Measurements from ENCODE around the gene SEL1L2. TPM values are rescaled to one million over a fixed set of nuclear protein-coding genes. Genes with fewer than 3 reads are reported as not detected.

The SEL1L2 gene
- total RNA-seq, 2 experiments from 2014 or later: not detected

DNA sequence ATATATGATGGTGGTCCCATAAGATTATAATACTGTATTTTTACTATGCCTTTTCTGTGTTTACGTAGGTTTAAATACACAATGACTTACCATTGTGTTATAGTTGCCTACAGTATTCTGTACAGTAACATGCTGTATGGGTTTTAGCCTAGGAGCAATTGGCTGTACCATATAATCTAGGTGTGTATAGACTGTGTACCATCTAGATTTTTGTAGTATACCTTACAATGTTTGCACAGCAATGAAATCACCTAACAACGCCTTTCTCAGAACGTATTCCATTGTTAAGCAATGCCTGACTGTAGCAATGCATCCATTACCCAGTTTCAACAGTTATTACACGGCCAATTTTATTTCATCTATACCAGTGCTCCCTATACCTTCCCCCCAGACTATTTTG lies 15.6 kb upstream of the SEL1L2 start:
- Histone ChIP-seq H3K36me3 (ENCODE audit: insufficient read depth, low read length) (no peaks in the 10 kb centered on the region), H3K9me3 (ENCODE audit: control insufficient read depth in 1 of 2, insufficient read depth in 1 of 2, low read length in 2 of 2) (peaks cover 0 to 3% of the 10 kb centered on the region in 2 experiments), H3K27ac (ENCODE audit: low read depth in 1 of 2, low read length in 2 of 2) (no peak overlapping the region), H3K27me3 (ENCODE audit: control insufficient read depth in 1 of 2, insufficient read depth in 2 of 2, low read length in 2 of 2) (no peaks in the 10 kb centered on the region), H3K4me3 (ENCODE audit: low read length) (no peak overlapping the region), H3K4me1 (ENCODE audit: insufficient read depth, low read length) (no peaks in the 10 kb centered on the region)
- Mint-ChIP-seq H3K4me1 (ENCODE audit: low read depth) (no peaks in the 10 kb centered on the region), H3K27ac (no peak overlapping the region), H3K4me3 (no peak overlapping the region), H3K27me3 (no peaks in the 10 kb centered on the region), H3K36me3 (ENCODE audit: low read depth) (no peaks in the 10 kb centered on the region), H3K9me3 (peaks cover 8% of the 10 kb centered on the region)
- TF ChIP-seq, protein P1, sequence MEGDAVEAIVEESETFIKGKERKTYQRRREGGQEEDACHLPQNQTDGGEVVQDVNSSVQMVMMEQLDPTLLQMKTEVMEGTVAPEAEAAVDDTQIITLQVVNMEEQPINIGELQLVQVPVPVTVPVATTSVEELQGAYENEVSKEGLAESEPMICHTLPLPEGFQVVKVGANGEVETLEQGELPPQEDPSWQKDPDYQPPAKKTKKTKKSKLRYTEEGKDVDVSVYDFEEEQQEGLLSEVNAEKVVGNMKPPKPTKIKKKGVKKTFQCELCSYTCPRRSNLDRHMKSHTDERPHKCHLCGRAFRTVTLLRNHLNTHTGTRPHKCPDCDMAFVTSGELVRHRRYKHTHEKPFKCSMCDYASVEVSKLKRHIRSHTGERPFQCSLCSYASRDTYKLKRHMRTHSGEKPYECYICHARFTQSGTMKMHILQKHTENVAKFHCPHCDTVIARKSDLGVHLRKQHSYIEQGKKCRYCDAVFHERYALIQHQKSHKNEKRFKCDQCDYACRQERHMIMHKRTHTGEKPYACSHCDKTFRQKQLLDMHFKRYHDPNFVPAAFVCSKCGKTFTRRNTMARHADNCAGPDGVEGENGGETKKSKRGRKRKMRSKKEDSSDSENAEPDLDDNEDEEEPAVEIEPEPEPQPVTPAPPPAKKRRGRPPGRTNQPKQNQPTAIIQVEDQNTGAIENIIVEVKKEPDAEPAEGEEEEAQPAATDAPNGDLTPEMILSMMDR (IDR thresholded peaks at IDR 0.05): no peak
- ATAC-seq (ENCODE audit: poor library complexity) (no peak), DNase-seq (no peak)
- ChIA-PET CTCF (no interaction called here), POLR2A (no interaction called here)
- intact Hi-C loops (cut with DNase I, micrococcal nuclease): loop anchor here in 1 of 2 experiments (10.0 kb wide), 1 partner anchor 59 kb away; no protein-coding TSS in a partner anchor

DNA sequence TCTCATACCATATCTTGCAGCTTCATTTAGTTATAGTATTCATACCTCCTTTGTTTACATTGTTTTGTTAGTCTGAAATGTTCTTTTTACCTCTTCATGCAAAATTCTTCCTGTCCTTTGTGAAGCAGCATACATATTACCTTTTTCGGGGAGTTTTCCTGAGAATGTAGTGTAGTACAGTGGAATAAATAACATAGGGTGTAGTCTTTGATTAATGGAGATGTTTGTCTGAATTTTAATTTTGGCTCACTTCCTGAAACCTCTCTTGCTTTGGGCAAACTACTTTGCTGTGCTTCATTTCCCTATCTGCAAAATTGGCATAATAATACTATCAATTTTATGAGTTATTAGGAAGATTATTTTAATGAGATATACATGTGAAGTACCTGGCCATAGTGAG lies 10.5 kb upstream of the SEL1L2 start:
- peaks cover 7% of the 10 kb centered on the region for H3K4me1 Mint-ChIP-seq (ENCODE audit: low read depth)
- Histone ChIP-seq H3K27ac (ENCODE audit: low read depth in 1 of 2, low read length in 2 of 2) (no peak overlapping the region), H3K4me1 (ENCODE audit: insufficient read depth, low read length) (no peaks in the 10 kb centered on the region), H3K36me3 (ENCODE audit: insufficient read depth, low read length) (no peaks in the 10 kb centered on the region), H3K27me3 (ENCODE audit: control insufficient read depth in 1 of 2, insufficient read depth in 2 of 2, low read length in 2 of 2) (peaks cover 3 to 6% of the 10 kb centered on the region in 2 experiments), H3K9me3 (ENCODE audit: control insufficient read depth in 1 of 2, insufficient read depth in 1 of 2, low read length in 2 of 2) (peaks cover 0 to 3% of the 10 kb centered on the region in 2 experiments), H3K4me3 (ENCODE audit: low read length) (no peak overlapping the region)
- no peaks in the 10 kb centered on the region for H3K36me3 Mint-ChIP-seq (ENCODE audit: low read depth)
- TF ChIP-seq, protein P1 (IDR thresholded peaks at IDR 0.05): no peak
- H3K4me3 Mint-ChIP-seq: no peak overlapping the region
- peaks cover 25% of the 10 kb centered on the region for H3K27me3 Mint-ChIP-seq
- intact Hi-C loops (cut with DNase I, micrococcal nuclease): loop anchor here in 1 of 2 experiments (10.0 kb wide), 1 partner anchor 64 kb away; no protein-coding TSS in a partner anchor
- H3K27ac Mint-ChIP-seq: no peak overlapping the region
- ChIA-PET CTCF (no interaction called here), POLR2A (no interaction called here)
- no peaks in the 10 kb centered on the region for H3K9me3 Mint-ChIP-seq
- no peak for DNase-seq
- ATAC-seq (ENCODE audit: poor library complexity): no peak

DNA sequence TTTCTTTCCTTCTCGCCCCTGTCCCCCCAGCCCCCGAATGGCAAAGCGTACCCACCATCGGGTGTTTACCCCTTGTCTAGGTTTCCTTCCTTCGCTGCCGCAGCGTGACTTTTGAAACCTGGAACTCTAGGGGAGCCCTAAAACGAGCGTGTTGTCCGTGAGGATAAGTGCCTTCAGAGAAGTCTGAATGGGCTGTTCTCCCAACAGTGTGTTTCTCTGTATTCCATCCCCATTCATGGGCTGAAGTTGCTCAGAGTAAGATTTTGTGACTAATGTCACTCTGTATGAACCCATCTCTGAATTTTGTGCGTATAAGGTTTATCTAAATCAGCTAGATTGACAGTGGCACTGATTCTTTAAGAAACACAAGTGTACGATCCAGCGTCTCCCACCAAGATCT lies 5.9 kb upstream of the SEL1L2 start:
- peaks cover 7% of the 10 kb centered on the region for H3K9me3 Mint-ChIP-seq
- no peak overlapping the region for H3K27ac ChIP-seq (ENCODE audit: low read depth in 1 of 2, low read length in 2 of 2)
- H3K4me1 ChIP-seq (ENCODE audit: insufficient read depth, low read length): peaks cover 4% of the 10 kb centered on the region
- peaks cover 7% of the 10 kb centered on the region for H3K4me1 Mint-ChIP-seq (ENCODE audit: low read depth)
- ChIA-PET CTCF (no interaction called here), POLR2A (no interaction called here)
- intact Hi-C loops (cut with DNase I, micrococcal nuclease): no loop called here
- no peak overlapping the region for H3K4me3 ChIP-seq (ENCODE audit: low read length)
- ATAC-seq (ENCODE audit: poor library complexity) (no peak), DNase-seq (no peak)
- H3K27ac Mint-ChIP-seq: no peak overlapping the region
- H3K4me3 Mint-ChIP-seq: no peak overlapping the region
- peaks cover 8 to 20% of the 10 kb centered on the region in 2 experiments for H3K9me3 ChIP-seq (ENCODE audit: control insufficient read depth in 1 of 2, insufficient read depth in 1 of 2, low read length in 2 of 2)
- TF ChIP-seq, protein P1 (IDR thresholded peaks at IDR 0.05): no peak
- peaks cover 3 to 11% of the 10 kb centered on the region in 2 experiments for H3K27me3 ChIP-seq (ENCODE audit: control insufficient read depth in 1 of 2, insufficient read depth in 2 of 2, low read length in 2 of 2)
- no peaks in the 10 kb centered on the region for H3K36me3 Mint-ChIP-seq (ENCODE audit: low read depth)
- H3K27me3 Mint-ChIP-seq: peaks cover 33% of the 10 kb centered on the region
- no peaks in the 10 kb centered on the region for H3K36me3 ChIP-seq (ENCODE audit: insufficient read depth, low read length)
